GM19043 (cell line): Measurements from ENCODE around the gene COL2A1.

Experiments
- ATAC-seq: cut with Tn5 transposase; IDR thresholded peaks from one replicate; pipeline ENCODE4 v1.9.1; 2021; ENCODE audit warnings: low read depth; ENCODE audit not compliant: unreplicated experiment

Gene COL2A1

DNA sequence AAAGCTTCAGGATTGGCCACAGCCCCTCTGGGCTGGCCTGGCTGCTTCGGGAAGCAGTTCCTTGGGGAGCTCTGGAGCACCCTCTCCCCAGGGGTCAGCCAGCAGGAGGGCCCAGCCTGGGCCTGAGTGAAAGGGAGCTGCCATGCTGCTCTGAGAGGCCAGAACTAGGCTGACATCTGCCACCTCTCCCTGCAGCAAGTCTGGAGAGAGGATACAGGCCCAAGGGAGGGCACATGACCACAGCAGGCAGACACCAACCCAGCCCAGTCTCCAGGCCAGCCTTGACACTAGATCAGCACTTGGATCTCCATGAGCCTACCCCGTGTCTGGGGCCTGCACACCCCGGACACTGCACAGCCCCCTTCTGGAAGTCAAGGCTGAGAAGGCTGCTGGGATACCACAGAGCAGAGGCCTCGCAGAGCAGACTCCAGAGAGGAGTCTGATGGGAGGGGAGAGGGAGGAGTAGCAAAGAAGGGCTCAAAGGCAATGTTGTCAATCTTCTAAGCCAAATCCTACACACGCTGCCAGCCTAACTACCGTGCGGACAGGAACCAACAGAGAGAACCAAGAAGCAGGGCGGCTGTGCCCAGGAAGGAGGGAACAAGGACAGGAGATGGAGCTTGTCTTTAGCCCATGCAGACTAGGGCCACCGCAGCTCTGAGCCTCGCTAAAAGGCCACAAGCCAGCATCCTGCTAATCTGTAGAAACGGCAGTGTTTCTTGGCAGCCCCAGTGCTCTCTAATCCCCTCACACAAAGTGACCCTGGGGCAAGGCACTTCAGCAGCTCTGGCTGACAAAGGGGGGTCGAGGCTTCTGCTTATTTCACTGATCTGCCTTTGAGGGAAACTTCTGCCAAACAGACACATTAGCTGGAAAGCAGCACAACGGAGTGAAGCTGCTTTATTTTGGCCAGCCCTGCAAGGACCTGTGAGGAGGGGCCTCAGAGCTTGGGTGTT lies 12.9 kb downstream of the COL2A1 start:
- no peak for ATAC-seq

- peak; percentile 93 for ATAC-seq
Measured at GRCh38 chr12:47990351-47991105, 13.7 kb downstream of the COL2A1 start.

GRCh38 chr12:47989666-47990065 lies 14.6 kb downstream of the COL2A1 start:
- no peak for ATAC-seq

GRCh38 chr12:47989023-47989417 lies 15.3 kb downstream of the COL2A1 start:
- ATAC-seq, result no peak

- ATAC-seq, result no peak
Measured at GRCh38 chr12:47988073-47989022, 15.9 kb downstream of the COL2A1 start.

GRCh38 chr12:47987411-47988072 lies 16.7 kb downstream of the COL2A1 start:
- no peak for ATAC-seq

GRCh38 chr12:47986832-47987231 lies 17.4 kb downstream of the COL2A1 start:
- no peak for ATAC-seq

DNA sequence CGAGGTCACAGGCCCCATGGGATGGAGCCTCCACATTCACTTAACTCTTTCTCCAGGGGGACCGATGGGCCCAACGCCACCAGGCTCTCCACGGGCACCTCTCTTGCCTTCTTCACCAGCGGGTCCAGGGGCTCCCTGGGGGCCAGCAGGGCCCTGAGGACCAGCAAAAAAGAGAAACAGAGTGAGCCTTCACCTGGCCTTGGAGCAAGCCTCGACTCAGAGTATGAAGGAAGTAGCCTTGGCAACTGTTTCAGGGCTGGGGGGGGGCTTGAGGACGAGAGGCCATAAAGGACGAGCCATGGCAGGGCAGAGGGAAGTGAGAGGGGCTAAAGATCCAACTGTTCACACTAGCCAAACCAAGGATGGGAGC lies 18.0 kb downstream of the COL2A1 start:
- no peak for ATAC-seq

DNA sequence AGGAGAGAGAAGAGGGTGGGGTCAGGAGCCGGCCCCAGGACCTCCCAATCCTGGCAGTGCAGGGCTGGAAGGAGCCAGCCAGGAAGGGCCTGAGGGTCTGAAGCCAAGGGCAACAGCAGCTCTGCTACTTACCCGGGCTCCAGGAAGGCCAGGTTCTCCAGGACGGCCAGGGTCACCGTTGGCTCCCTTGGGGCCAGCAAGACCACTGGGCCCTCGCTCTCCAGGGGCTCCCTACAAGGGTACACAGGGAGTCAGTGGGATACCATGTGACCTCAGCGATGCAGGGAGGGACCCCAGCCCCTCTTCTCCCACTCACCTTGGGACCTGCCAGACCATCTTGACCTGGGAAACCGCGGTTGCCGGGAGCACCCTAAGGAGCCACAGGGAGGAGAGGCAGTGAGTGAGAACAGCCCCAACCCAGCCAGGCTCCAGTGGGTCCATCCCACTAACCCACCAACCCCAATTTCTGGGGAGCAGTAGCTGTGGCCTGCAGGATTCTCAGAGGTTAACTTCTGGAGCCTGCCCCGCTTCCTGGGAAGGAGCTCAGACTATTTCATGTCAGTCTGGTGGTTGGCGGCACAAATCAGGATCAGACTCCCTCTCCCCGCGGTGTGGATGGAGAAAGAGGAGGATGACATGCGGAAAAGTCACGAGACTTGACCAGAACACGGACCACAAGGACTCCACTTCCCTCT lies 18.5 kb downstream of the COL2A1 start:
- ATAC-seq, result no peak

DNA sequence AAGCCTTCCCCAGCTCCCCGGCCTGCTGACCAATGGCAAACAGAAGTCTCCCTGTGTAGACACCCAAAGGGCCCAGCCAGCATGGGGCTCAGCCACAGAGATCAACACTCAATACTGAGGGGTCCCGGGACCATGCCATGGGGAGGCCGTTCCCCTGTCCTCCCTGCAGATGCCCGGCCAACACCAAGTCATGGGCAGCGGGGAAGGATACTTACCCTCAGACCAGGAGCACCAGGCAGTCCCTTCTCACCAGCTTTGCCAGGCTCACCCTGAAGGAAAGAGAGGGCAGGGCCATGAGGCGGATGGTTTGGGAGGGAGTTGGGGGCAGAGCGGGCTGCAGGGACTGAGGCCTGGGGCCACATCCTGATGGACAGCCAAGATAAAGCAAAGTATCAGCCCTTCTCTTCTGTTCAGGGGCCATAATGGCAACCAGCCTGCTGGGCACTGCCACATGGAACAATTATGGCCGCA lies 19.9 kb downstream of the COL2A1 start:
- ATAC-seq, result no peak

DNA sequence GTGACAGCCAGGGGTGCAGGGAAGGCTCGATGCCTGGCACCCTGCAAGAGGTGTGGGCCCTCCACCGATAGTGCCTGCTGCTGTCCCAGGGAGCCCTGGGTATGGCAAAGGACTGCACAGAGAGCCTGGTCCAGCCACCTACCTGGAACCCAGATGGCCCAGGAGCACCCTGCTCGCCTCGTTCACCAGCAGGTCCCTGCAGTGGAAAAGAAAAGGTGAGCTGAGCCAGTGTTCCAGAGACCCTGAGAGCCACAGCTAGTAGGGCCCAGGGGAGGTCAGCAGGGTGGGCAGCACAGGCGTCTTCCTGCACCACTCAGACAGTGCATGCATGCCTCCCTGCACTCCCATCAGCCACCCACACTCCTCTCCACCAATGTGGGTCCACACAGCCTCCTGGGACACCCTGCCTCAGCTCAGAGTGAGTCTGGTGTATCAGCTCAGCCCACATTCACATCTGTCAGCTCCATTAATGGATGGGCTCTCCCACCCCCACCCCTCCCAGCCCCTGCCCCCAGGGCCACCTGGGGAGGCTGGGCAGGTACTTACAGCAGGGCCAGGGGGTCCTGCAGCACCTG lies 20.6 kb downstream of the COL2A1 start:
- ATAC-seq, result no peak

DNA sequence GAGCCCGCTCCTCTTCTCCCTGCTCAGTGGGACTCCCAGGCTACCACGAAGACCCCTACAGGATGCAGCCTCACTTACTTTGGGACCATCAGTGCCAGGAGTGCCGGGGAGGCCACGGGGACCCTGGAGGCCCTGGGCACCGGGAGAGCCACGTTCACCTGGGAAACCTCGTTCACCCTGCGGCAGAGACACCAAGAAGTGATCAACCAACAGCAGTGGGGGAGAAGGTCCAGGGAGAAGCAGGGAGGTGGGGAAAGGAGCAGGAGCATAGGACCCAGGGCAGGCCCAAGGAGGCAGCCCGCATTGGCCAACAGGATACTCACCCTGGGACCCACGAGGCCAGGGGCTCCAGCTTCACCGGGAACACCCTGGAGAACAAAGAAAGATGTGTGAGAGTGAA lies 21.5 kb downstream of the COL2A1 start:
- ATAC-seq, result no peak

DNA sequence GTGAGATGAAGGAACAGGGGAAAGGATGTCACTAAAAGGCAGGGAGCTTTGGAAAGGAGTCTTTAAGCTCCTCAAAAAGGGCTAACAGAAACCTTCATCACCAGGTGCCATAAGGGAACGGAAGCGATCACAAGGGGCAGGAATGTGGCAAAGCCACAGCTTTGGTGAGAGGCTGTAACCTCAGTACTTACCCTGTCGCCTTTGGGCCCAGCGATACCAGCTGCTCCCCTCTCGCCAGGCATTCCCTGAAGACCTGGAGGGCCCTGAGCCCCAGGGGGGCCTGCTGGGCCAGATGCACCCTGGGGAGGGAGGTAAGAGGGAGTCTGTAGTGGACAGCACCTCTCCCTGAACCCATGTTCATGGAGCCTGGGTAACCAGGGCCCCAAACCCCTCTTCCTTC lies 22.0 kb downstream of the COL2A1 start:
- ATAC-seq, result no peak

- no peak for ATAC-seq
Measured at GRCh38 chr12:47981496-47982260, 22.6 kb downstream of the COL2A1 start.

DNA sequence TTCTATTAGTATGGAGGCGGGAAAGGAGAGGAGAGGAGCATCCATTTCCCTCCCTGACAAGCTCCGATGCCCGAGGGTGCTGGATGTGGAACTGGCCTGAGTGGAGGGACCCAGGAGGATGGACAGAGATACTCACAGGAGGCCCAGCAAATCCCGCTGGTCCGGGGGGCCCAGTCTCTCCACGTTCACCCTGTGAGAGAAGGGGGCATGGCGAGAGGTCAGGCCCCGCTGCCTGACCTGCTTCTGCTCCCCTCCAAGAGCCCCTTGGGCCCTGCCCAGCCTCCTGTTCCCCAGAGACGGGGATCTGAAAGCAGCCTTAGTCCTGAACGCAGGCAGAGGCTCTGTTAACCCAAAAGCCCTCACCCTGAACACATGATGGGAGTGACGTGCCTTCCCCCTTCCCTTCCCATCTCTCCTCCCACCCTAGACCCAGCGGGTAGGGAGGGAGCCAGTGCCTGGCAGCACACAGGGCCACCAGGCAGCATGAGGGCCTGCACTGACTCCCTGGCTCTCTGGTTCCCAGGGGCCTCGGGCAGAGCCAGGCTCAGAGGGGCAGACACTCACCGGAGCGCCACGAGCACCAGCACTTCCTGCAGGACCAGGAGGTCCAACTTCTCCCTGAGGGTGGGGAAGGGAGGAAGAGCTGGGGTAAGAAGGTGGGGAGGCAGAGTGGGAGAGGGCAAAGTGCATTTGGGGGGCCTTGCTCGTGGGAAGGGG lies 23.3 kb downstream of the COL2A1 start:
- no peak for ATAC-seq

DNA sequence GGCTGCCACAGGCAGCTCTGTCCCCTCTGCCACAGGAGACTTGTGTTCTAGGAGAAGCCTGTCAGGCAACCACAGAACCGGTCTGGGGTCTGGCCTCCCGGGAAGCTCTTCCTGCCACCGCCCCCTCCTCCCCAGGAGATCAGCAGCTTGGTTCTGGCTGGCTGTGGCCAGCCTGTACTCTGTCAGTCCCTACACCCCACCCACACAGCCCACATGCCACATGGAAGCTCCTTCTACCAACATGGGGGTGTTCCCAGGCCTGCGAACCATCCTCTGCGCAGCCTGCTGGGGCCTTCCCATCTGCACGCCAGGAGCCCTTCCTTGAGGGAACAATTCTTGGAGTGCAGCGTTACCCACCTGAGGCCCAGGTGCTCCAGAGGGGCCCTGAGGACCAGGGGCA lies 24.1 kb downstream of the COL2A1 start:
- ATAC-seq, result no peak

DNA sequence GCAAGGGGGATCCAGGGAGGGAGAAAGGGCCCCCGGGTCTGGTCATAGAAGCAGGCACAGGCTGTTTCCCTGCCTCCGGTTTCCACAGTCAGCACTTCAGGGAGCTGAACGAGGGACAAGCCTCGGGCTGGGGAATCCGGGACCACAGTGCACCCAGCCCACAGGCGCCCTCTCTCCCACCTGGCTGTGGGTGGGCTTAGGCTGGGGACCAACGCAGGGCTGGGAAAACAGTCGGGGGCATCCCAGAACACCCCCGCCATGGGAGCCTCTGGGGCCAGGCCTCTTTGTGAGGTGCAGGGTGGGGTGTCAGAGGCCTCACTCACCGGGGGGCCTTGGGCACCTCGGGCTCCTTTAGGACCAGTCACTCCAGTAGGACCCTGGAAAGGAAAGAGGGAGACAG lies 24.6 kb downstream of the COL2A1 start:
- ATAC-seq, result no peak

GRCh38 chr12:47979166-47979565 lies 25.1 kb downstream of the COL2A1 start:
- no peak for ATAC-seq
